Urinary bladder (tissue), 4 donors: ENCODE measurements around the gene RASGEF1C. TPM values are rescaled to one million over a fixed set of nuclear protein-coding genes. Genes with fewer than 3 reads are reported as not detected.

ENCODE experiments used
- DNase-seq: peaks from one replicate; pipeline ENCODE4 v3.0.0-alpha.2; 2015; ENCODE audit errors: extremely low spot score
- H3K27ac ChIP-seq: one replicate; pipeline ENCODE4 v1.5.1; 2013; ENCODE audit warnings: low read depth, mild to moderate bottlenecking, moderate library complexity
- H3K36me3 ChIP-seq: one replicate; pipeline ENCODE4 v1.6.1; 2013; ENCODE audit warnings: mild to moderate bottlenecking, moderate library complexity; ENCODE audit not compliant: insufficient read depth
- H3K4me1 ChIP-seq: one replicate; pipeline ENCODE4 v1.6.1; 2013; ENCODE audit warnings: mild to moderate bottlenecking, moderate library complexity; ENCODE audit not compliant: insufficient read depth
- H3K4me3 ChIP-seq: one replicate; pipeline ENCODE4 v1.5.1; 2013; ENCODE audit warnings: low read depth, low read length
- WGBS: extraction: QIAGEN DNeasy Blood & Tissue Kit; methylation state at CpG from one replicate; pipeline ENCODE4 v1.1.7; 2013; 5-methylcytosine and 5-hydroxymethylcytosine counted together
- polyA plus RNA-seq: library from polyadenylated mRNA; stranded (reverse); fragments of 200-250 nt; gene quantifications from one replicate; pipeline ENCODE4 v1.2.3, GENCODE V29; 2013
- total RNA-seq: library from RNA; depleted of rRNA; stranded (reverse); fragments of >200 nt; gene quantifications from one replicate; pipeline ENCODE4 v1.2.3, GENCODE V29; 2014
- donor health status: healthy with polysubstance abuse.
- donor health status: healthy.

The RASGEF1C gene
- total and polyA plus RNA-seq, 2 donors: 0.69 to 1.1 TPM

- Histone ChIP-seq H3K4me3 (no peak overlapping the region), H3K4me1 (no peaks in the 10 kb centered on the region), H3K27ac (no peak overlapping the region), H3K36me3 (no peaks in the 10 kb centered on the region)
- WGBS: 57% methylated on average over 6 of the region's 6 CpGs
- no peak for DNase-seq
Measured at GRCh38 chr5:180153991-180154390, 55.0 kb downstream of the RASGEF1C start.

- 20% methylated on average over 1 of the region's 1 CpG for WGBS
- H3K4me1 ChIP-seq: no peaks in the 10 kb centered on the region
- no peak for DNase-seq
- no peak overlapping the region for H3K4me3 ChIP-seq
- H3K27ac ChIP-seq: no peak overlapping the region
- H3K36me3 ChIP-seq: no peaks in the 10 kb centered on the region
Measured at GRCh38 chr5:180153099-180153498, 55.9 kb downstream of the RASGEF1C start.

- Histone ChIP-seq H3K27ac (no peak overlapping the region), H3K4me1 (no peaks in the 10 kb centered on the region), H3K4me3 (no peak overlapping the region), H3K36me3 (no peaks in the 10 kb centered on the region)
- no peak for DNase-seq
- 80% methylated on average over 16 of the region's 16 CpGs for WGBS
Measured at GRCh38 chr5:180143656-180144364, 65.2 kb downstream of the RASGEF1C start.

- Histone ChIP-seq H3K27ac (no peak overlapping the region), H3K36me3 (no peaks in the 10 kb centered on the region), H3K4me1 (no peaks in the 10 kb centered on the region), H3K4me3 (no peak overlapping the region)
- DNase-seq: no peak
- WGBS: 76% methylated on average over 13 of the region's 13 CpGs
Measured at GRCh38 chr5:180142824-180143610, 66.0 kb downstream of the RASGEF1C start.

- Histone ChIP-seq H3K4me3 (no peak overlapping the region), H3K4me1 (no peaks in the 10 kb centered on the region), H3K27ac (no peak overlapping the region), H3K36me3 (no peaks in the 10 kb centered on the region)
- DNase-seq: no peak
- WGBS: 71% methylated on average over 23 of the region's 23 CpGs
Measured at GRCh38 chr5:180142021-180142765, 66.8 kb downstream of the RASGEF1C start.

GRCh38 chr5:180141068-180141660, 67.8 kb downstream of the RASGEF1C start:
- no peak overlapping the region for H3K4me3 ChIP-seq
- no peaks in the 10 kb centered on the region for H3K36me3 ChIP-seq
- no peaks in the 10 kb centered on the region for H3K4me1 ChIP-seq
- 73% methylated on average over 14 of the region's 14 CpGs for WGBS
- no peak overlapping the region for H3K27ac ChIP-seq
- DNase-seq: no peak

- Histone ChIP-seq H3K4me1 (no peaks in the 10 kb centered on the region), H3K36me3 (no peaks in the 10 kb centered on the region), H3K4me3 (no peak overlapping the region), H3K27ac (no peak overlapping the region)
- 58% methylated on average over 9 of the region's 9 CpGs for WGBS
- DNase-seq: no peak
Measured at GRCh38 chr5:180140571-180140970, 68.4 kb downstream of the RASGEF1C start.

- no peak for DNase-seq
- WGBS: 68% methylated on average over 10 of the region's 10 CpGs
- Histone ChIP-seq H3K27ac (no peak overlapping the region), H3K4me3 (no peak overlapping the region), H3K4me1 (no peaks in the 10 kb centered on the region), H3K36me3 (no peaks in the 10 kb centered on the region)
Measured at GRCh38 chr5:180140079-180140554, 68.9 kb downstream of the RASGEF1C start.

GRCh38 chr5:180139731-180140055, 69.3 kb downstream of the RASGEF1C start:
- WGBS: 73% methylated on average over 6 of the region's 6 CpGs
- Histone ChIP-seq H3K27ac (no peak overlapping the region), H3K4me1 (no peaks in the 10 kb centered on the region), H3K36me3 (no peaks in the 10 kb centered on the region), H3K4me3 (no peak overlapping the region)
- no peak for DNase-seq

- no peaks in the 10 kb centered on the region for H3K36me3 ChIP-seq
- no peaks in the 10 kb centered on the region for H3K4me1 ChIP-seq
- WGBS: 68% methylated on average over 11 of the region's 11 CpGs
- no peak overlapping the region for H3K27ac ChIP-seq
- no peak overlapping the region for H3K4me3 ChIP-seq
- DNase-seq: no peak
Measured at GRCh38 chr5:180138976-180139730, 69.9 kb downstream of the RASGEF1C start.

GRCh38 chr5:180138214-180138975, 70.6 kb downstream of the RASGEF1C start:
- no peak overlapping the region for H3K4me3 ChIP-seq
- WGBS: 69% methylated on average over 12 of the region's 12 CpGs
- H3K4me1 ChIP-seq: no peaks in the 10 kb centered on the region
- H3K27ac ChIP-seq: no peak overlapping the region
- DNase-seq: no peak
- no peaks in the 10 kb centered on the region for H3K36me3 ChIP-seq

- Histone ChIP-seq H3K36me3 (no peaks in the 10 kb centered on the region), H3K27ac (no peak overlapping the region), H3K4me1 (no peaks in the 10 kb centered on the region), H3K4me3 (no peak overlapping the region)
- WGBS: 88% methylated on average over 24 of the region's 24 CpGs
- DNase-seq: no peak
Measured at GRCh38 chr5:180137401-180138213, 71.4 kb downstream of the RASGEF1C start.
